Transverse colon (tissue), 4 donors: ENCODE measurements around the gene ZNF574.

Experiments
- CTCF ChIP-seq, 5 experiments: fragments of 200-600 bp in 3 of 5; fragments of 450-650 bp in 2 of 5; sonication (generic) in 3 of 5; IDR thresholded peaks; 1 replicate in 2 of 5; 2 replicates in 3 of 5; pipeline ENCODE4 v1.5.1; 2016 to 2017; ENCODE audit warnings: antibody characterized with exemption in 5 of 5, inconsistent platforms in 3 of 5, mild to moderate bottlenecking in 2 of 5, moderate library complexity in 1 of 5
- POLR2A ChIP-seq: fragments of 450-650 bp; IDR thresholded peaks from one replicate; pipeline ENCODE4 v1.6.1; 2016; ENCODE audit warnings: antibody characterized with exemption, mild to moderate bottlenecking, moderate library complexity
- POLR2AphosphoS5 ChIP-seq, 3 donors: sonication (generic); formaldehyde crosslinking; IDR thresholded peaks; one replicate each; pipeline ENCODE4 v1.6.1; 2016; ENCODE audit warnings: antibody characterized with exemption in 3 of 3

DNA sequence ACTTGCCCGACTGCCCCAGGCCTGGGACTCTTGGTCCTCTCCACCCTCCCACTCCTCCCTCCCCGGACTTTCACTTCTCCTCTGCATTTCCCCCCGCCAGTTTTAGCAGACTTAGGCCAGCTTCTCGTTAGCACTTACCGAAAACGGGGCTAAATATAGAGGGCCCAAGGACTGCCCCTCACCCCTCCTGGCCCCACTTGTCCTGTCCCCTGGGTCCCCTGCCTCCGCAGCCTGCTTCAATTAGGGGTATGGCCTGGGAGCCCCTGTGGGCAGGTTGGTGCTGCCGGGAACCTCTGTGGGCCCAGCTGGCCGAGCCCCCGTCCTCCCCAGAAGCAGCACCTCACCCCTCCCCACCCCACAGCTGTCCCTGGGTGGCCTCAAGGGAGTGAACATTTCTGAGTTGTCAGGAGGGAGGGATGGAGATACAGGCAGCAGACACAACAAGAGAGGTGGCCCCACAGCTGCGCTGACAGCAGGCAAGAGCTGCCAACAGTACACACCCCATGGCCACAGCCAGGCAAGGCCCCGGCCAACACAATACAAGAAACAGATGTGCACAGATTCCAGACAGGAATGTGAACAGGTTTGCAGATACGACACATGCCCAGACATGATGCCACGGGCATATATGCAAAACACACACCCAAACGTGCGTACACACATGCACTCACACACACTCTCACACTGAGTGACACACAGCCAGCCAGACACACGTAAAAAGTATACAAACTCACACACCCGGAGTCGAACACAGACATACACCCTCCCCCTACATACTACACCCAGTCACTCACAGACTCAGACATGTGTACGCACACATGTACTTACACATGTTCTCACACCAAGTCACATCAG is 53.7 kb downstream of the ZNF574 start:
- TF ChIP-seq POLR2AphosphoS5 (IDR thresholded peaks at IDR 0.05) (no peak), POLR2A (peak; percentile 15), CTCF (IDR thresholded peaks at IDR 0.05) (no peak)
